ENCODE results near the gene CARD9. TPM values are rescaled to one million over a fixed set of nuclear protein-coding genes. Genes with fewer than 3 reads are reported as not detected.

Gene CARD9
- total RNA-seq, 4 donors from 2014 or later, result 0.27 to 1.5 (median 0.74) TPM

GRCh38 chr9:136378170-136379002 is 4.9 kb upstream of the CARD9 start:
- intact Hi-C loops (cut with DNase I), result no loop called here
- Histone ChIP-seq H3K4me3 (replicated peaks in 1 of 3) (no peak overlapping the region), H3K4me1 (peaks cover 0 to 4% of the 10 kb centered on the region in 2 donors), H3K9me3 (no peaks in the 10 kb centered on the region), H3K27me3 (no peaks in the 10 kb centered on the region), H3K27ac (no peak overlapping the region), H3K36me3 (peaks cover 27 to 28% of the 10 kb centered on the region in 2 donors)
- WGBS, 2 donors, result 72 to 89% methylated on average over 12 to 21 of the region's 28 CpGs
- TF ChIP-seq POLR2A (IDR thresholded peaks at IDR 0.05) (no peak), CTCF (IDR thresholded peaks at IDR 0.05) (no peak)
- no peak for DNase-seq

- intact Hi-C loops (cut with DNase I), result no loop called here
- WGBS, 2 donors, result 83% methylated on average over 3 to 7 of the region's 32 CpGs
- TF ChIP-seq POLR2A (IDR thresholded peaks at IDR 0.05) (no peak), CTCF (IDR thresholded peaks at IDR 0.05) (no peak)
Measured at GRCh38 chr9:136377341-136378169, 4.1 kb upstream of the CARD9 start.

GRCh38 chr9:136376457-136376856 is 3.0 kb upstream of the CARD9 start:
- Histone ChIP-seq H3K27me3 (no peaks in the 10 kb centered on the region), H3K27ac (no peak overlapping the region), H3K36me3 (peaks cover 7 to 22% of the 10 kb centered on the region in 2 donors), H3K4me3 (replicated peaks in 1 of 3) (no peak overlapping the region), H3K9me3 (no peaks in the 10 kb centered on the region), H3K4me1 (peaks cover 4 to 18% of the 10 kb centered on the region in 2 donors)
- no peak for TF ChIP-seq POLR2A (IDR thresholded peaks at IDR 0.05)
- TF ChIP-seq CTCF (IDR thresholded peaks at IDR 0.05), result no peak
- 89 to 94% methylated on average over 5 to 7 of the region's 8 CpGs for WGBS, 2 donors
- no peak for DNase-seq
- intact Hi-C loops (cut with DNase I), result no loop called here

More at GRCh38 chr9:136377341-136378169, 4.1 kb upstream of the CARD9 start:
- DNase-seq, result no peak
- Histone ChIP-seq H3K27ac (no peak overlapping the region), H3K4me1 (peaks cover 4 to 13% of the 10 kb centered on the region in 2 donors), H3K36me3 (peaks cover 18 to 22% of the 10 kb centered on the region in 2 donors), H3K4me3 (replicated peaks in 1 of 3) (no peak overlapping the region), H3K9me3 (no peaks in the 10 kb centered on the region), H3K27me3 (no peaks in the 10 kb centered on the region)

DNA sequence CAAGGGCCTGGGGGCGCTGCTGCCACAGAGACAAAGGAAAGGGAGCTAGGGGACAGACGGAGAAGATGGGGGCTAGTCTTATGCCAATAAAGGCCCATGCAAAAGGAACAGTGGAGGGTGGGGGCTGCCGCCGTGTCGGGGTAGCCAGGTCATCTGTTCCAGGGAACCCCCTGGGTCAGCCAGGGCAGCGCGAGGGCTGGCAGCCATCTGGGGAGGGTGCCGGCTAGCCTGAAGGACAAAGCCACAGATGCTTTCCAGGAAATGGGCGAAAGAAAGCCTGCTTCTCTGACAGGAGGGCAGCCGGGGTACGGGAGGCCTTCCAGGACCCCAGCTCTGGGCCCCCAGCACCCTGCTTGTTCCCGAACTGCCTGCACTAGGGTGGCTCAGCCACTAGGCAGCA is 1.6 kb upstream of the CARD9 start:
- Histone ChIP-seq H3K4me1 (peaks cover 4 to 18% of the 10 kb centered on the region in 2 donors), H3K9me3 (no peaks in the 10 kb centered on the region), H3K27me3 (no peaks in the 10 kb centered on the region), H3K36me3 (peaks cover 3 to 18% of the 10 kb centered on the region in 2 donors), H3K4me3 (replicated peaks in 1 of 3) (no peak overlapping the region), H3K27ac (no peak overlapping the region)
- DNase-seq, result no peak
- TF ChIP-seq POLR2A (IDR thresholded peaks at IDR 0.05) (no peak), CTCF (IDR thresholded peaks at IDR 0.05) (no peak)
- intact Hi-C loops (cut with DNase I), result no loop called here
- WGBS, 2 donors, result 96 to 97% methylated on average over 11 to 12 of the region's 12 CpGs

Measured in thyroid gland (tissue), 4 donors.